Nephron progenitor cell (in vitro differentiated cells): ENCODE measurements around the gene SRP72.
"Not testable (repeated sequence)": the region's sequence is repeated elsewhere in the genome, so short reads cannot be mapped to it uniquely, and the experiment has no call there.

Experiments used
- DNase-seq: peaks from one replicate; pipeline ENCODE4 v3.0.0; 2021
- H3K27ac Mint-ChIP-seq: 2 replicates; pipeline ENCODE4 v1.8.0; 2021; ENCODE audit warnings: mild to moderate bottlenecking, moderate library complexity, mixed read lengths
- H3K27me3 Mint-ChIP-seq: 2 replicates; pipeline ENCODE4 v1.8.0; 2021; ENCODE audit warnings: mild to moderate bottlenecking, low read depth, mixed read lengths; ENCODE audit not compliant: poor library complexity
- H3K36me3 Mint-ChIP-seq: 2 replicates; pipeline ENCODE4 v1.8.0; 2021; ENCODE audit warnings: low read depth, mixed read lengths
- H3K4me1 Mint-ChIP-seq: 2 replicates; pipeline ENCODE4 v1.8.0; 2021; ENCODE audit warnings: mixed read lengths
- H3K4me3 Mint-ChIP-seq: 2 replicates; pipeline ENCODE4 v1.8.0; 2021; ENCODE audit warnings: mild to moderate bottlenecking, moderate library complexity, mixed read lengths
- H3K9me3 Mint-ChIP-seq: 2 replicates; pipeline ENCODE4 v1.8.0; 2021; ENCODE audit warnings: mild to moderate bottlenecking, moderate library complexity, mixed read lengths
- TF ChIP-seq, protein P1 (sequence below): fragments of 200-600 bp; sonication (generic); IDR thresholded peaks from 2 replicates; pipeline ENCODE4 v1.5.0; 2021; ENCODE audit warnings: antibody characterized with exemption

SRP72 gene

DNA sequence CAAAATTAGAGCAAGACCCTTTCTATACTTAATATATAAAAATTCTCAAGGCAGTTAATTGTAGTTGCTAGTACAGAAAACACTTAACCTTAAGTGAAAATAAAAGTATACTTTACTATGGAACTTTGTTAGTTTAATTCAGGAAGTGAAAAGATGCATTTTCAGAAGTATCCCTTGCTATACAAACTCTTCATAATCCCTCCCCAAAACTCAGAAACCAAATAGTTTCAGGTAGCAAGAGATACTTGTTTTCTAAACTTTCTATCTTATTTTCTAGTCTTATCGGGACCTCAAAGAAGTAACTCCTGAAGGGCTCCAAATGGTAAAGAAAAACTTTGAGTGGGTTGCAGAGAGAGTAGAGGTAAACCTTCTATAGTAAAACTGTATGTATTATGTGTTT, 17.1 kb upstream of the SRP72 start:
- Mint-ChIP-seq H3K4me1 (no peaks in the 10 kb centered on the region), H3K4me3 (no peak overlapping the region), H3K27me3 (no peaks in the 10 kb centered on the region), H3K9me3 (no peaks in the 10 kb centered on the region), H3K36me3 (peaks cover 94% of the 10 kb centered on the region), H3K27ac (no peak overlapping the region)
- DNase-seq = no peak
- TF ChIP-seq, protein P1, sequence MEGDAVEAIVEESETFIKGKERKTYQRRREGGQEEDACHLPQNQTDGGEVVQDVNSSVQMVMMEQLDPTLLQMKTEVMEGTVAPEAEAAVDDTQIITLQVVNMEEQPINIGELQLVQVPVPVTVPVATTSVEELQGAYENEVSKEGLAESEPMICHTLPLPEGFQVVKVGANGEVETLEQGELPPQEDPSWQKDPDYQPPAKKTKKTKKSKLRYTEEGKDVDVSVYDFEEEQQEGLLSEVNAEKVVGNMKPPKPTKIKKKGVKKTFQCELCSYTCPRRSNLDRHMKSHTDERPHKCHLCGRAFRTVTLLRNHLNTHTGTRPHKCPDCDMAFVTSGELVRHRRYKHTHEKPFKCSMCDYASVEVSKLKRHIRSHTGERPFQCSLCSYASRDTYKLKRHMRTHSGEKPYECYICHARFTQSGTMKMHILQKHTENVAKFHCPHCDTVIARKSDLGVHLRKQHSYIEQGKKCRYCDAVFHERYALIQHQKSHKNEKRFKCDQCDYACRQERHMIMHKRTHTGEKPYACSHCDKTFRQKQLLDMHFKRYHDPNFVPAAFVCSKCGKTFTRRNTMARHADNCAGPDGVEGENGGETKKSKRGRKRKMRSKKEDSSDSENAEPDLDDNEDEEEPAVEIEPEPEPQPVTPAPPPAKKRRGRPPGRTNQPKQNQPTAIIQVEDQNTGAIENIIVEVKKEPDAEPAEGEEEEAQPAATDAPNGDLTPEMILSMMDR = no peak

DNA sequence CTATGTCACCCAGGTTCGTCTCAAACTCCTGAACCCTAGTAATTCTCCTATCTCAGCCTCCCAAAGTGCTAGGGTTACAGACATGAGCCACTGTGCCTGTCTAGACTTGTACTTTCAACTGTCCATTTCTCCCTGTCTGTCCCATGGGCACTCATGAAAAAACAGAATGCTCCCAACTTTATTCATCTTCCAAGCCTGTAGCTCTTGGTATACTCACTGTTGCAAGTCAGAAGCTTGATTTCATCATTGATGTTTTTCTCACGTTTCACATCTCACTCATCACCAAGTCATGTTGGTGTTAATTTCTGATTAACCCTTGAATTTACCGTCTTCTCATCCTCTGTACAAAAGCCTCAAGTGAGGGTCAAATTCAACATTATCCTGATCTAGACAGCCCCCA, 7.3 kb upstream of the SRP72 start:
- no peak overlapping the region for H3K4me3 Mint-ChIP-seq
- DNase-seq = no peak
- H3K27me3 Mint-ChIP-seq = peaks cover 3% of the 10 kb centered on the region
- TF ChIP-seq, protein P1 = no peak
- no peaks in the 10 kb centered on the region for H3K9me3 Mint-ChIP-seq
- peaks cover 48% of the 10 kb centered on the region for H3K36me3 Mint-ChIP-seq
- peaks cover 9% of the 10 kb centered on the region for H3K4me1 Mint-ChIP-seq
- H3K27ac Mint-ChIP-seq = peak overlapping the region; percentile 12

DNA sequence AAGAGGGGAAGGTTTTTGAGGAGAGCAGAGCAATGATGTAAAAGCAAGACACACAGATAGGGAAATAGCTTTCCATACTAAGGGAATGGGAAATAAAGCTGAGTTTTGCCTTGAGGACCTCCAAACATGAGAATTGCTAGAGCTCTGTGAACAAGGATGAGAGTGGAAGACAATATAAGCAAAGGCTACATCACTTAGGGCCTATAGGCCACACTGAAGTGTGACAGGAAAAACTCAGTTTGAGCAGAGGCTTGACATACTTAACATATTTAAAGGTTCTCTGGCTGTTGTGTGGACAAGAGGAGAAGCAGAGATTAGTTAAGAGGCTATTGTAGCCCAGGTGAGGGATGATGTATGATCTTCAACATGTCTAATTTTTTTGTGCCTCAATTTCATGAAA, 5.3 kb upstream of the SRP72 start:
- no peaks in the 10 kb centered on the region for H3K9me3 Mint-ChIP-seq
- TF ChIP-seq, protein P1 = no peak
- no peak for DNase-seq
- peaks cover 30% of the 10 kb centered on the region for H3K4me1 Mint-ChIP-seq
- no peak overlapping the region for H3K4me3 Mint-ChIP-seq
- no peaks in the 10 kb centered on the region for H3K27me3 Mint-ChIP-seq
- peaks cover 29% of the 10 kb centered on the region for H3K36me3 Mint-ChIP-seq
- H3K27ac Mint-ChIP-seq = peak overlapping the region; percentile 70

DNA sequence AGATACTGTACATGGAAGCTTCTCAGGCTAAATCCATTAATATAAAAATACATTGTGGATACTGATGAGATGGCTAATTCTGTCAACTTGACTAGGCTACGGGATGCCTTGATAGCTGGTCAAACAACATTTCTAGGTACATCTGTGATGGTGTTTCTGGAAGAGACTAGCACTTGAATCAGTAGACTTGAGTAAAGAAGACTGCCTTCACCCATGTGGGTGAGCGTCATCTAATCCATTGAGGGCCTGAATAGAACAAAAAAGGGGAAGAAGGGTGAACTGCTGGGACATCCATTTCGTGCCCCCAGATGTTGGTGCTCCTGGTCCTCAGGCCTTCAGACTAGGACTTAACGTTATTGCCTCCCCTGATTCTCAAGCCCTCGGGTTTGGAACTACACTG, 3.7 kb upstream of the SRP72 start:
- peaks cover 24% of the 10 kb centered on the region for H3K36me3 Mint-ChIP-seq
- H3K27ac Mint-ChIP-seq = peak overlapping the region; percentile 27
- no peaks in the 10 kb centered on the region for H3K9me3 Mint-ChIP-seq

DNA sequence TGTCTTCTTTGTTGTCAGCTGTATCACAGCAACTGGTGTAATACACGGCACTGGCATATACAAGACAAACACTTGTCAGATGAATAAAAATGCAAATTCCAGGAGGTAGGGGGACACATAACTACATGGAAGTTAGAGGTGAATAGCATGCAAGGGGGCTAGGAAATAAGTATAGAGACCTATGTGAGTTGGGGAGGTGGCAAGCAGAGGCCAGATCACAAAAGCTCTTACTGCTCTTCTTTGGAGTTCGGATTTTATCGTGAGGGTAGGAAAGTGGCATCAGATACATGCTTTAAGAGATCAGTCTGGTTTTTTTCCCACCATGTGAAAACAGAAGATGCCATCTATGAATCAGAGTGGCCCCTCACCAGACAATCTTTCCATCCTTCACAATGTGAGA, 2.8 kb upstream of the SRP72 start:
- Mint-ChIP-seq H3K4me1 (peaks cover 50% of the 10 kb centered on the region), H3K36me3 (peaks cover 24% of the 10 kb centered on the region), H3K9me3 (no peaks in the 10 kb centered on the region), H3K27ac (peak overlapping the region; percentile 3), H3K4me3 (peak overlapping the region; percentile 11), H3K27me3 (no peaks in the 10 kb centered on the region)
- TF ChIP-seq, protein P1 = no peak
- DNase-seq = no peak

More for the DNA sequence above, 3.7 kb upstream of the SRP72 start:
- DNase-seq = no peak
- TF ChIP-seq, protein P1 = no peak
- H3K4me3 Mint-ChIP-seq = no peak overlapping the region
- no peaks in the 10 kb centered on the region for H3K27me3 Mint-ChIP-seq
- peaks cover 41% of the 10 kb centered on the region for H3K4me1 Mint-ChIP-seq

DNA sequence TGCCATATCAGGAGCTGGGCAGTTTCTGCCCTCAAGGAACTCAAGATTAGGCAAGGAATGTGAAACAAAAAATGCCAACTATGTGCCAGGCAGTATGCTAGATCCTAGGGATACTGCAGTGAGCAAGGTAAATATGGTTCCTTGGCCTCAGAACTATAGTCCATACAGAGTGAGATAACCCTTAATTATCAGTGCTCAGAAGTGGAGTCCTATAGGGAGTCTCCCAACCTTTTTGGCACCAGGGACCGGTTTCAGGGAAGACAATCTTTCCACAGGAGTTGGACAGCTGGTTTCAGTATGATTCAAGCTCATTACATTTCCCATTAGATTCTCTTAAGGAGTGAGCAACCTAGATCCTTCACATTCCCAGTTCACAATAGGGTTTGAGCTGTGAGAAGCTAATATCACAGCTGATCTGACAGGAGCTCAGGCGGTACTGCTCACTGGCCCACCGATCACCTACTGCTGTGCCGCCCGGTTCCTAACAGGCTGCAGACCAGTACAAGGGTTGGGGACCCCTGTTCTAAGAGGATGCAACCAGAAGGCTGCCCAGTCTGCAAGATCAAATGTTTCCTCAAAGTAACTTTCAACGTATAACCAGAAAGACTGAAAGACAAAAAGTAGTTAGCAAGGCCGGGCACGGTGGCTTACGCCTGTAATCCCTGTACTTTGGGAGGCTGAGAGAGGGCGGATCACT, 1.7 kb upstream of the SRP72 start:
- DNase-seq = no peak
- Mint-ChIP-seq H3K4me1 (peaks cover 54% of the 10 kb centered on the region), H3K9me3 (no peaks in the 10 kb centered on the region), H3K4me3 (peak overlapping the region; percentile 97), H3K36me3 (peaks cover 21% of the 10 kb centered on the region), H3K27me3 (no peaks in the 10 kb centered on the region), H3K27ac (peak overlapping the region; percentile 99)
- TF ChIP-seq, protein P1 = no peak

DNA sequence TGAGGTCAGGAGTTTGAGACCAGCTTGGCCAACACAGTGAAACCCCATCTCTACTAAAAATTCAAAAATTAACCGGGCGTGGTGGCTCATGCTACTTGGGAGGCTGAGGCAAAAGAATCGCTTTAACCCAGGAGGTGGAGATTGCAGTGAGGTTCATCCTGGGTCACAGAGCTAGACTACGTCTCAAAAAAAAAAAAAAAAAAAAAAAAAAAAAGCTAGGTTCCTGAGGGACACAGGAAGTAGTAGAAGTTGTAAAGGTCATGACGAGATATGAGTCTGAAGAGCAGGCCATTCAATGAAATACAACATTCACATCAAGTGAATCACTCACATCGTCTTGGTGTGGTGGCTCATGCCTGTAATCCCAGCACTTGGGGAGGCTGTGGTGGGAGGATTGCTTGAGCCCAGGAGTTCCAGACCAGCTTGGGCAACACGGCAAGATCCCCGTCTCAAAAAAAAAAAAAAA, 1.1 kb upstream of the SRP72 start:
- not testable (repeated sequence) for H3K27me3 Mint-ChIP-seq, H3K9me3 Mint-ChIP-seq, DNase-seq
- peaks cover 26% of the 10 kb centered on the region for H3K36me3 Mint-ChIP-seq
- peak overlapping the region; percentile 99 for H3K27ac Mint-ChIP-seq
- H3K4me3 Mint-ChIP-seq = peak overlapping the region; percentile 97
- H3K4me1 Mint-ChIP-seq = peaks cover 54% of the 10 kb centered on the region
